ENCODE results near the gene SMIM38.
A peak's percentile ranks its signal among the peaks of the same experiment; 100 is the strongest.

SMIM38 gene

DNA sequence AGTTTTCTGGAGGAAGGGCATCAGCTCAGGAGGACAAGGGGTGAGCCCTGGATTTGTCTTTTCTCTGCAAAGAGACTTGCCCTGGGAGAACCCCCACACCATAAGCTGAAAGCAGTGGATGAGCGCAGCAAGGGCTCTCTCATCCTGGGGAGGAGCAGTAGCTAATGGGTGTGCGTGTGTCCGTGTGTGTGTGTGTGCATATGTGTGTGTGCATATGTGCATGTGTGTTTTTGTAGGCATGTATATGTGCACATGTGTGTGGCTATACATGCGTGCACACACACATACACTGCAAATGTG is 45.3 kb downstream of the SMIM38 start:
- DNase-seq = no peak
- peaks cover 21% of the 10 kb centered on the region for H3K4me1 ChIP-seq
- no peaks in the 10 kb centered on the region for H3K27me3 ChIP-seq
- H3K9me3 ChIP-seq = no peaks in the 10 kb centered on the region
- no peaks in the 10 kb centered on the region for H3K36me3 ChIP-seq
- H3K4me3 ChIP-seq (ENCODE audit: low read depth, low read length) = peak overlapping the region; percentile 1; the same call in 1 of the 2 replicates
- TF ChIP-seq, protein P1, sequence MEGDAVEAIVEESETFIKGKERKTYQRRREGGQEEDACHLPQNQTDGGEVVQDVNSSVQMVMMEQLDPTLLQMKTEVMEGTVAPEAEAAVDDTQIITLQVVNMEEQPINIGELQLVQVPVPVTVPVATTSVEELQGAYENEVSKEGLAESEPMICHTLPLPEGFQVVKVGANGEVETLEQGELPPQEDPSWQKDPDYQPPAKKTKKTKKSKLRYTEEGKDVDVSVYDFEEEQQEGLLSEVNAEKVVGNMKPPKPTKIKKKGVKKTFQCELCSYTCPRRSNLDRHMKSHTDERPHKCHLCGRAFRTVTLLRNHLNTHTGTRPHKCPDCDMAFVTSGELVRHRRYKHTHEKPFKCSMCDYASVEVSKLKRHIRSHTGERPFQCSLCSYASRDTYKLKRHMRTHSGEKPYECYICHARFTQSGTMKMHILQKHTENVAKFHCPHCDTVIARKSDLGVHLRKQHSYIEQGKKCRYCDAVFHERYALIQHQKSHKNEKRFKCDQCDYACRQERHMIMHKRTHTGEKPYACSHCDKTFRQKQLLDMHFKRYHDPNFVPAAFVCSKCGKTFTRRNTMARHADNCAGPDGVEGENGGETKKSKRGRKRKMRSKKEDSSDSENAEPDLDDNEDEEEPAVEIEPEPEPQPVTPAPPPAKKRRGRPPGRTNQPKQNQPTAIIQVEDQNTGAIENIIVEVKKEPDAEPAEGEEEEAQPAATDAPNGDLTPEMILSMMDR (IDR thresholded peaks at IDR 0.05; ENCODE audit: low read depth, low read length) = no peak

DNA sequence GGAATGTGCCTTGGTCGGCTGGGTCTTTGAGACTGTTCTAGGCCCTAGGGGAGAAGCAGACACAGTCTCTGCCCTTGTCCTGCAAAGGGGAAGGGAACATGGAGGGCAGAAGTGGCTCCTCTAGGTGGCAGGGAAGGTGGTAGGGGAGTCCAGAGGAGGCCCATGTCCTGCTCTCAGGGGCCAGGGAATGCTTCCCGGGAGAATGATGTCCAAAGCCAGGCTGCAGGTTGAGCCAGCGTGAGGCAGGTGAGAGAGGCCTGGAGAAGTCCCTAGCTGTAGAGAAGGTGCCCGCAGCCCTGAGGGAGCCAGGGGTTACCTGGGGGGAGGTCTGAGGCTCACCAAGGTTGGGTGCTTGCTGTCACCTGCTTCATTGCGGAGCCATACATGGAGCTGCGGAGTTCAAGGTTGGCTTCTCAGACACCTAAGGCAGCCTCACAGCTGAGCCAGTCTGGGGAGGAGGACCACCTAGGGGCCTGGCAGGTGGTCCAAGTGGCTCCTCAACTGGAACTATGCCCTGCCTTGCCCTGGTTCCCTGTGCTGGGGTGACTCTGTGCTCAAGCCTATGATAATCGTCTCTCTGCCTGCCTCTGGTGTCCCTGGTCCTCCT is 46.1 kb downstream of the SMIM38 start:
- H3K36me3 ChIP-seq = no peaks in the 10 kb centered on the region

DNA sequence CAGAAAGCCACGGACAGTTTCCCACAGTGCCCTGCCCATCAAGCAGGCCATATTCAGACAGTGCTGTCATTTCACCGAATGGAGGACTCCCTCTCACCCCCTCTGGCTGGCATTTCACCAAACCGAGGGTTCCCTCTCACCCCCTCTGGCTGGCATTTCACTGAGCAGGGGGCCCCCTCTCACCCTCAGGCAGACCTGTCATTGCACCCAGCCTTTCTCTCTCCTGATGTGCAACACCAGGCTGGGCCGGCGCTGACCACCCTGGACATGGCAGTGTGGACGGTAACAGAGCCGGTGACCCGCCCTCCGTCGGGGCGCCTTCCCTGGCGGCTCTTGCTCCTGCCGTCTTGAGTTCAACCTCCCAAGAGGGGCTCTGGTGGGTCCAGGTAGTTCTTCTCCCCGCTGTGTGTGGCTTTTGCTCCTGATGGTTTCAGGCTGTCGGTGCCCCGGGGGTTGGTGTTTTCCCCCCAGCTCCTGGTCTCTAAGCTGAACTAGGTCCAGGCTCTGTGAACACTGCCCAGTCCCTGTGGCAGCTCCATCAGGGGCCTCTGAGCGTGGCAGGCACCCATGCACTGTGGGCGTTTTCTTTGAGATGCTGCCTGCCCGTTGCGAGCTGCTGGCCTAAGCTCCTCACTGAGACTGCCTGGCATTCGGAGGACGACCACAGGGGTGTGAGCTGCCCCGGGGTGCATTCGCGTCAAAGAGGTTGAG is 46.9 kb downstream of the SMIM38 start:
- H3K9me3 ChIP-seq = no peaks in the 10 kb centered on the region; the same call in 1 of the 2 replicates

More for the DNA sequence above, 46.1 kb downstream of the SMIM38 start:
- DNase-seq = no peak
- Histone ChIP-seq H3K4me3 (ENCODE audit: low read depth, low read length) (no peak overlapping the region), H3K4me1 (peaks cover 21% of the 10 kb centered on the region), H3K27me3 (no peaks in the 10 kb centered on the region), H3K9me3 (no peaks in the 10 kb centered on the region)
- TF ChIP-seq, protein P1 (IDR thresholded peaks at IDR 0.05; ENCODE audit: low read depth, low read length) = no peak

DNA sequence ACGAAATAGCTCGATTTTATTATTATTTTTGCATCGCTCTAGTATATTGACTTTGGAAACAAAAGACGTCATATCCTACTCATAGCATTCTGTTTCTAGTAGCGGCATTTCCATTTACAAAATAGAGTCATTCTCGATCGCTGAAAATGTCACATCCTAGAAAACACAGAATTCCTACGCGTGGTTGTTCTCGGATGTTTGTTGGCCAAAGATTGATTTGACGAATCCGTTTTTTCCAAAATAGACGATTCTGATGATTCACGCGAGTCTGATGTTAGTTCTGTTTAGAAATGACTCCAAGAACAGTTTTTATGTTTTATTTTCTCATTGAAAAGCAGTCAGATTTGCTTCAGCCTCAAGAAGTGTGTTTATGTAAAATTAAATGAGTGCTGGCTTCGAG is 47.6 kb downstream of the SMIM38 start:
- H3K4me1 ChIP-seq = peaks cover 21% of the 10 kb centered on the region
- no peak overlapping the region for H3K4me3 ChIP-seq (ENCODE audit: low read depth, low read length)
- no peak for DNase-seq
- H3K36me3 ChIP-seq = no peaks in the 10 kb centered on the region
- no peaks in the 10 kb centered on the region; the same call in 1 of the 2 replicates for H3K9me3 ChIP-seq
- TF ChIP-seq, protein P1 (IDR thresholded peaks at IDR 0.05; ENCODE audit: low read depth, low read length) = no peak
- no peaks in the 10 kb centered on the region for H3K27me3 ChIP-seq

More for the DNA sequence above, 46.9 kb downstream of the SMIM38 start:
- no peaks in the 10 kb centered on the region for H3K27me3 ChIP-seq
- no peak overlapping the region for H3K4me3 ChIP-seq (ENCODE audit: low read depth, low read length)
- TF ChIP-seq, protein P1 (IDR thresholded peaks at IDR 0.05; ENCODE audit: low read depth, low read length) = no peak
- H3K36me3 ChIP-seq = no peaks in the 10 kb centered on the region
- peaks cover 21% of the 10 kb centered on the region for H3K4me1 ChIP-seq
- no peak for DNase-seq

DNA sequence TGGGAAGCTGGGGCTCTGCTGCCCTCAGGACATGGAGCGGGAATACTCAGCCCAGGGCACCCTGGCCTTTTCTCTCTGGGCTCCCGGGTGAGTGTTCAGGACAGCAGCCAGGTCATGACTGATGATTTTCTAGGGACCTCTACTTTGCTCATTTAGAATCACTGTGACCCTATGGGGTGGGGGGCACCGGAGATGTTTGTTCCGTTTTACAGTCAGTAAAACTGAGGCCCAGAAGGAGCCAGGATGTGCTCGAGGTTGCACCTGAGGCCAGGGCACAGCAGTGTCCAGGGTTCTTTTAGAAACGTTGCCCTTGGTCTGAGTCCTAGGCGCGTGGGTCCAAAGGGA is 48.1 kb downstream of the SMIM38 start:
- H3K9me3 ChIP-seq = no peaks in the 10 kb centered on the region; the same call in 1 of the 2 replicates
- DNase-seq = no peak
- TF ChIP-seq, protein P1 (IDR thresholded peaks at IDR 0.05; ENCODE audit: low read depth, low read length) = no peak

DNA sequence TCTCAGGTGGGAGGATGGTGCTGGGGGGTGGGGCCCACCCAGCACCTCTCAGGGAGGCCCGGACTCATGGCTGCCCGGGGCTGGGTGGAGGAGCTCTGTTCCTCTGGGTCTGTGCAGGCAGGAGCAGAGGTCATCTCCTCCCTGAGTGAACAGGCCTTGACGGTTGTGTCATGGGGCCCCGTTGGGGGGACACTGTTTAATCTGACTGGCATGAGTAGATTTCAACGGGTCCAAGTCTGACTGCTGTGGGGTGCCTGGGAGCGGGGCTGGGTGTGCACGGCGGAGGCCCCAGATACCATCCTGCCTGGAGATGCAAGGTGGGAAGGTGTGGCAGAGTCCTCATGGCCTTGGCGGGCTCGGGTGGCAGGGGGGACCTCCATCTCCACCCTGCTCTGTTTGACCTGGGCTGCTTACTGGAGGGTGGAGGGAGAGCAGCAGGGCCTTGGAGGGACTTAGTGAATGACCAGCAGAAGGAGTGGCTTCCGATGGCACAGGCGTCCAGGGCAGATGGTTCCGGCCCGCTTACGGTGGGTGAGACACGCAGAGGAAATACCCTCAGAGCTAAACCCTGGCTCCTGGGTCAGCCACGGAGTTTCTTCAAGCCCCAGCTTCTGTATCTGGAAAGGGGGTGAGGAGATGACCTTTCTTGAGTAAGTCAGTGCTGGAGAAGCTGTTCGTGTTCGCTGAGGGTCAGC is 48.7 kb downstream of the SMIM38 start:
- H3K36me3 ChIP-seq = no peaks in the 10 kb centered on the region
- no peaks in the 10 kb centered on the region for H3K27me3 ChIP-seq
- H3K9me3 ChIP-seq = no peaks in the 10 kb centered on the region; the same call in 1 of the 2 replicates
- H3K4me3 ChIP-seq (ENCODE audit: low read depth, low read length) = no peak overlapping the region
- TF ChIP-seq, protein P1 (IDR thresholded peaks at IDR 0.05; ENCODE audit: low read depth, low read length) = no peak
- peaks cover 19% of the 10 kb centered on the region for H3K4me1 ChIP-seq
- DNase-seq = no peak

More for the DNA sequence above, 48.1 kb downstream of the SMIM38 start:
- Histone ChIP-seq H3K27me3 (no peaks in the 10 kb centered on the region), H3K4me1 (peaks cover 21% of the 10 kb centered on the region), H3K4me3 (ENCODE audit: low read depth, low read length) (no peak overlapping the region), H3K36me3 (no peaks in the 10 kb centered on the region)
